Islet precursor cell (in vitro differentiated cells): ENCODE measurements around the gene TMEM53.

ENCODE experiments used
- DNase-seq: peaks from one replicate; pipeline ENCODE4 v3.0.0-alpha.2; 2018

The TMEM53 gene

GRCh38 chr1:44645476-44646244 lies 28.6 kb downstream of the TMEM53 start:
- no peak for DNase-seq

GRCh38 chr1:44644806-44645205 lies 29.5 kb downstream of the TMEM53 start:
- no peak for DNase-seq

DNA sequence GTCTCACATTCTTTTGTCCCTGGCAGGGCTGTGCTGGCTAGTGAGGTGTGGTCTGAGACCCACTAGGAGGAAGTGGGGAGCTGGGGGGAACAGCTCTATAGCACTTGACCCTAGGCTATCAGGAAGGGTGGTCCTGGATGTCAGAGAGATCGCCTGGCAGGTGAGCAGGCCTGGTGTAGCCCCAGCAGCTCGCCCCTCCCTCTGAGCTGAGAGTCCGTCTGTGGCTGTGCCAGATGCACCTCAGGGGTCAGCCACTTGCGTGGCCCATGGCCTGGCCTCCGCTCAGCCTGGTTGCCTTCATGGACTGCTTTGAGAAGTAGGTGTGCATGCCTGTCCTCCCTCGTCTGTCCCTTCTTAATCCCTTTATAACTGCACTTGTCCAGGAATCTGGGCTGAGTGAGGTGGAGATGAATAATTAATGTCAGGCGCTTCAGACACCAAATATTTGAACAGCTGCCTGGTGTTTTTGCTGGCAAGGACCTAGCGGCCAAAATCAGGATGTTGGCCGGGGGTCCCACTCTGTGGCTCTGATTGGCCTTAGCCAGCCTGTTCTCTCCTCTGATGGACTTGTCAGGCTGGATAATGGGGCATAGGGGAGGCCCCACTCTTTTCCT lies 30.5 kb downstream of the TMEM53 start:
- DNase-seq = no peak

DNA sequence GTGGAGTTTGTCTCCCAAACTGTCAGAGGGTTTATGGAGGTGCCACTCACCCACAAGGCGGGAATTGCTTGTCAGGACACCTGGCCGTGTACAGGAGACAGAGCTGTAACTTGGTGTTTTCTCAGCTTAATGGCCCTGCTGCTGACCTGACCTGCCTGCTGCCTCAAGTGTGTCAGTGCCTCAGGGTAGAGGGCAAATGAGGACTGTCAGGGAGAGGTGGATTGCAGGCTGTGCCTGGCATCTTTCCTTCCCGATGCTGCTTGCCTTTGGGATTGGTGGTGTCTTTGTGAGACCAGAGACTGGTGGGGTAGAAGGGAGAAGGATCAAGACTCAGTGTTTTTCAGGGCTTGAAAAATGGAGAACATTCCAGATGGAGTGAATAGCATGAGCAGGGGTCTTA lies 31.4 kb downstream of the TMEM53 start:
- no peak for DNase-seq

DNA sequence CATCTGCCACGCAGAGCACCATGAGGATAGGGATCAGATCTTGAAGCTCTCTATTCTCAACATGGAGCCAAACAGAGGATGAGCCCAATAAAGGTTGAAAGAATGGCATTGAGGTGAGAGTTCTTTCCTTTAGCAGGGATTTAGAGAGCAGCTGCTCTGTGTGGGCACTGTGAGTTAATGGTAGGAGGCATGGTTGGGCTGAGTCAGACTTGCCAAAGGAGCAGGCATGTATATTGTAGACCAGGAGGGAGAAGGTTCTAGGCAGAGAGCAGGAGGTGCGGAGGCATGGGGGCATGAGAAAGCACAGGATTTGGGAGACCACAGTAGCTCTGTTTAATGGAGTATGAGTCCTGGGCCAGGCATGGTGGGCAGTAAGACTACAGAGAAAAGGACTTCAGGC lies 32.0 kb downstream of the TMEM53 start:
- no peak for DNase-seq

GRCh38 chr1:44641126-44642102 lies 32.9 kb downstream of the TMEM53 start:
- no peak for DNase-seq

- DNase-seq = no peak
Observed at GRCh38 chr1:44640200-44640853, 34.0 kb downstream of the TMEM53 start.

DNA sequence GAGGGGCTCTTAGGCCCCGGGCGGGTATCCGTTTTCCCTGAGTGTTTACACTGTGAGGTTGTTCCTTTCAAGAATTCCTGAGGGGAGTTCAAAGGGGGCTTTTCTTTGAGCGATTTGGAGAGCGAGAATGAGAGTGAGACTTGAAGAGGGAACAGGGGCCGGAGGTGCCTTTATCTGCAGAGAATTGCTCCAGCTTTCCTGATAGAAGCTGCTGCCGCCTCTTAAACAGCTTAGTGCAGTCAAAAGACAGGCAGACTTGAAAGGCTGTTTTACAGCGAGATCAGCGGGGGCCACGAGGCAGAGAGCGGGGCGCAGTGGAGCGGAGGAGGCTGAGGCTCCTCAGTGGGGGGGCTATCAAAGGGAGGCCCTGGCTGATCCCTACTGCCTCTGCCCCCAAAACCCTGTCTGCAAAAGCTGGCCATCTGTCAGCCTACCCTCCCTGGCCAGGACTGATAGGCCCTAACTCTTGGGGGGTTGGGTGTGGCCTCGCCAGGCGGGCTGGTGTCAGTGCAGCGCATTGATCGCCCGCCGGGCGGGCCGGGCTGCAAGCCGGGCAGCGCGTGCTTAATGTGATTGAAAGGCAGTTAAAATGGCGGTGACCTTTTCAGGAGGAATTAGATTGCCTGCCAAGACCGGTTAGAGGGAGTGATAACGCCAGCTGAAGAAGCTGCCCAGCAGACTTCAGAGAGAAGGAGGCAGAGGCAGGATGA lies 36.4 kb downstream of the TMEM53 start:
- DNase-seq = no peak

DNA sequence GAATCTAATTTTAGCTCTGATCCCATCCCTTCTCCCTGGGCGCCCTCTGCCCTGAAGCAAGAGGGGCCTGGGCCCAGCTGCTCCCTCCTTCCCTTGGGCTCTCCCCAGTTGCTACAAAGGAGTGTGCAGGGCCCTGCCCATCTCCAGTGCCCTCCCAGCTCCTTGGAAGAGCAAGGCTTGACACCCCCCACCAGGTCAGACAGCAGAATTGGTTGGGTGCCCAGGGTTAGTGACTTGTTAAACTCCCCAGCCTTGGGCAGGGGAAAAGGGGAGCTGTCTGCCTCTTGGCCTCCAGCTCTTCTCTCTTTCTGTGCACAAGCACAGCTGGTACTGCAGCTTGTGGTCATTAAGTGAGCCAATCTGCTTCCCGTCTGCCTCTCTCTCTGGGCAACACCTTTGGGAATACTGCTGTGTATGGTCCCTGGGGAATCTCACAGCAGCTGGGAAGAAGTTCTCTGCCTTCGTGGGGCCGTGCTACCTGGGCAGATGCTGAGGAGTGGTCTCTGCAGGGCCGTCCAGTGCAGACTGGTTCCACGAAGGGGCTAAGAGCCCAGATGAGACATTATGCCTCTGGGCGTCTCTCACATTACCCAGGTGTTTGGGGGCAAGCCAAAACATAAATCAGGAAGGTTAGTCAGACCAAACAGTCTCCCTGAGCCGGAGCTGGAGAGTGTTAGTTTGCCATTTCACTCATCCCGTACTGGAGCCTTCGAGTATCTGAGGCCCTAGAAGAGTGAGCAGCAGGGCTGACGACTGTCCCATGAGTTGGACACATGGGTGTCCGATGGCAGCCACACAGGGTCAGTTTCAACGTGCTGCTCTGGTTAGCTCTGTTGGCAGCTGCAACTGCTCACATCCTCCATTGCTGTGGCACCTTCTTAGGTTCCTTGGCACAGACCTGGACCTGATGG lies 37.3 kb downstream of the TMEM53 start:
- DNase-seq = no peak

GRCh38 chr1:44636083-44636687 lies 38.1 kb downstream of the TMEM53 start:
- no peak for DNase-seq

DNA sequence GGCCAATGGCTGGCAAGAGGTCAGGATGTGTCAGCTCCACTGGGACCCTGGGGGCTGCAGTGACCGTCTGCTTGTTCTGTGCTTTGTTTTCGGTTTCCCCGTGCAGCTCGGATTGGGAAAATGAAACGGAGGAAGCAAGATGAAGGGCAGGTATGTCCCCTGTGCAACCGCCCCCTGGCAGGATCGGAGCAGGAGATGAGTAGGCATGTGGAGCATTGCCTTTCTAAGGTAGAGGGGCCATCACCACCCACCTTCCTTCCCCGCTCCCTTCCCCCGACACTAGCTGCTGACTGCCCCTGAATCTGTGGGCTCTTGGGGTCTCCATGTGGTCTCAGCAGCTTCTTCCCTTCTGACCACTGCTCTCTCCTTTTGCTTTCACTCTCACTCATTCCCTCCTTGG lies 38.8 kb downstream of the TMEM53 start:
- DNase-seq = no peak

DNA sequence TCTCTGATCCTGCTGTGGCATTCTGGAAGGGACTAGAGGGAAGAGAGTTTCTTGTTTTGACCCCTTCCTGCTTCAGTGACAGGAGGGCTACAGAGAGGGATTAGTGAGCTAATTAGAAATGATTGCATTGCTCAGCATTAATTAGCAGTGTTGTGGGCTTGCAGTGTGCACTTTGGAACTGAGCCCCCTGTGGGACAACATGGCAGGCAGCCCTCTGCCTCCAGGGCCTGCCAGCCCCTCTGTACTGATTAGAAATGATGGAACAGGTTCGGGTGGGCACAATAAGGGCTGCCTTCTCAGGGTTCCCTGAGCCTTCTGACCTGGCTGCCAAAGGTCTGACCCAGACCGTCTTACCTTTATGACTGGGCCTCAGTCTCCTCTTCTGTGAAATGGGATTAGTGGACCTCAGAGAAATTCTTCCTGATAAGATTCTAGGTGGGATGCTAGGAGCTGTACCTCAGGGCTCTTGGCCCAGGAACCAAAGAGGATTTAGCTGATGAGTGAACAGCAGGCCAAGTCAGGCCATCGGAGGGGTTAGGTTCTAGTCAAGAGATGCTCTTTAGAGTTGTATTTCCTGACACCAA lies 39.6 kb downstream of the TMEM53 start:
- no peak for DNase-seq

DNA sequence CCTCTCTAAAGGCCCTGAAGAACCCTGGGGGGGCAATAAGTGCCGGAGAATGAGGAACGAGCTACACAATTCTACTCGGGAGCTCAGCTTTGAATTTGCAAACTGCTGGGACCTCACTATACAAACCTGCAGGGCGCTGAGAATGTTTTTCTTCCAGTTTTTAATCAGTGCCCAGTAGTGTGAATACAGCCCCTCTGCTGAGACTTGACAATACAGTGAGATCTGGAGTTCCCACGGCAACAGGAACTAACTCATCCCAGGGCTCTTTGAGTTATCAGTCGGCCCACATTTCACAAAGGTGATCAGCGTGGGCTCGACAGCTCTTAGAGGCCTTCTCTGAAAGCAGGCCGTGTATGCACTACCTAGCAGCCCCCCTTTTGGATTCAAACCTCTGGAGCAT lies 41.7 kb downstream of the TMEM53 start:
- DNase-seq = no peak

DNA sequence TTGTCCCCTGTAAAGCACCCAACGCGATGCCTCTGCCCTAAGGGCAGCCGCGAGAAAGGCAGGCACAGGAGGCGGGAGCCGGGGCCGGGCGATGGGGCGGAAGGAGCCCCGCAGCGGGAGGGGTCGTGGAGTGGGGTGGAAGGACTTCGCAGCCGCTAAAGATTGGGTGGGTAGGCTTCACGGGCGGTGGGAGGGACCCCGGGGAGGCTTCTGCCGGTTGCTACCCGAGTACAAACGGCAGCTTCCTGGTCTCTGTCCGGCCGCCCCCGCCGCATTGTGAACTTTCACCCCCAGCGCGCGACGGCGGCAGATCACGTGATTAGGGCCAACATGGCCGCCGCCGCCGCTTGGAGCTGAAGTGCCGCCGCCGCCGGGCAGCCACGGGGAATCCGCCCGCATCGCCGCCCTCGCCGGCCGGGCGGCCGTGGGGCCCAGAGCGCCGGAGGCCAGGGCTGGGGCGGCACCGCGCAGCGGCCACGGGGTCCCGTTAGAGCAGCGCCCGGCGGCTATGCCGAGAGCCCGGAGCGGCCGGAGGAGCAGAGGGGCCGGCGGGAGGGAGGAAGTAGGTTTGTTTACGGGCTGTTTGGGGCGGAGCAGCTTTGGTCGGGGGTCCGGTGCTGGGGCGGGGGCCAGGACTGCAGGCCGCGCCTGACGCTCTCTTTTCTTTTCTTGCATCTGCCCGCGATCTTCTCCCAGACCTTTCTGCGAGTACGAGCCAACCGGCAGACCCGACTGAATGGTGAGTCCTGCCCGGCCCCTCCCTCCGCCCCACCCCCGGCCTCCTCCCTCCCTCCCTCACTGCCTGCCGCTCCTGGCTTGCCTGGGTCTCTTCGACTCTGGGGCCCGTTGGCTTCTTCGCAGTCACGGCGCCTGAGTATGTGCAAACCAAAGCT lies 42.4 kb downstream of the TMEM53 start:
- peak; percentile 95 for DNase-seq

GRCh38 chr1:44631333-44631646 lies 43.0 kb downstream of the TMEM53 start:
- no peak for DNase-seq

DNA sequence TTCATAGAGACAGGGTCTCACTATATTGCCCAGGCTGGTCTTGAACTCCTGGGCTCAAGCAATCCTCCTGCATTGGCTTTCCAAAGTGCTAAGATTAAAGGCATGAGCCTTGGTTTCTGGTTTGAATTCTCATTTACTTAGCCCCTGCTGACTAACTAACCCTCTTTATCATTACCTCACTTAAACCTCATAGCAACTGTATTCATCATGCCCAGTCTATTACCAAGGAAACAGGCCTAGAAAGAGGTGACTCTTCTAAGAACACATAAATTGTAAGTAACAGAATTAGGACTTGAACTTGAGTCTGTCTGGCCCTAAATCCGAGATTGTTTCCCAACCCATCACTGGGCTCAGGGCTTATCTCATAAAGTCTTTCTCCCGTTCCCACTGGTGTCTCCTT lies 44.2 kb downstream of the TMEM53 start:
- DNase-seq = no peak

DNA sequence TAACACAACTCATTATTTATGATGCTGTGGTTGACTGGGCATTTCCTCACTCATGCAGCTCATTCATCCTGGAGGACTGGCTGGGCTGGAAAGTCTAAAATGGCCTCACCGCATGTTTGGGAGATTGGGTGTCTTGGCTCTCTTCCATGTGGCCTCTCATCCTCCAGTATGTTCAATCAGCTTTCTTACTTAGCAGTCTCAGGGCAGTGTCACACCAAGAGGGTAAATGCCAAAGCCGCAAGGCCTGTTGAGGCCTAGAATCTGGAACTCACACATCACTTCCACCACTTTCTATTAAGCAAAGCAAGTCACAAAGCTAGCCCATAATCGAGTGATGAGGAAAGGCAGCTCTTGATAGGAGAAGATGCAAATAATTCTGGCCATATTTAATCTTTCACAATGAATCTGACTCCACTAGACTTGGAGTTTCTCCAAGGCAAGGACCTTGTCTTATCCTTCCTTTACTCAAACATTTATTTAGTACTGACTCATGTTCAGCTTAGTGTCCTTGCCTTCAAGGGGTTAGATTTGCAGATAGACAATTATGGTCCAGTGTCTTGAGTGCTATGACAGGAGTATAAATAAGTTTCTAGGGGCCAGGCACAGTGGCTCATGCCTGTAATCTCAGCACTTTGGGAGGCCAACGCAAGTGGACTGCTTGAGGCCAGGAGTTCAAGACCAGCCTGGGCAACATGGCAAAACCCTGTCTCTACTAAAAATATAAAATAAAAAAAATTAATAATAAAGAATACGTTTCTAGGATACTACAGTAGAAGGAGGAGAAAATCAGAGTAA lies 45.1 kb downstream of the TMEM53 start:
- no peak for DNase-seq

DNA sequence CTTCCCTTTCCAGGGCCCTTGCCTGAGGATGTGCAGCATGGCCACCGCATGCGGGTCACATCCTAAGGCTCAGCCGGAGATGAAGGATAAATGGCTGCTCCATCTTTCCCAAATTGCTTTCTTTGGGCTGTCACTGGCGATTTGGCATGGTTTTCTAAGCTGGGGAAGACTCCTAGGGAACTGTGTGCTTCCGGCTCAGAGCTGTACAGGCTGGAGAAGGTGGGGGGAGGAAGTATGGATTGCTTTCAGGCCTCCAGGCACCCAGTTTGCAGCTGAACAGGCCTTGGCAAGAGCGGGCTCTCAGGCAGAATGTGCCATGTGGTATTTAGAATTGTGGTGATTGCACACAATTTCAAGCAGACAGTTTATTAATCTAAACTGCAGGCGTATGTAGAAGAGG lies 48.9 kb downstream of the TMEM53 start:
- no peak for DNase-seq
